Fibroblast of villous mesenchyme (primary cell): ENCODE data around the gene SF3A1. TPM values are rescaled to one million over a fixed set of nuclear protein-coding genes. Genes with fewer than 3 reads are reported as not detected.

ENCODE experiments used
- DNase-seq: peaks from one replicate; pipeline ENCODE4 v3.0.0-alpha.2; 2010; ENCODE audit warnings: low read depth
- H3K4me3 ChIP-seq: 2 replicates; pipeline ENCODE4 v1.5.1; 2011; ENCODE audit warnings: low read depth, mild to moderate bottlenecking, low read length
- CTCF ChIP-seq: IDR thresholded peaks from 2 replicates; pipeline ENCODE4 v1.5.1; 2012; ENCODE audit warnings: low read depth, mild to moderate bottlenecking, low read length; ENCODE audit not compliant: insufficient read depth
- total RNA-seq: library from RNA; depleted of rRNA; stranded (reverse); fragments of >200 nt; gene quantifications from 2 replicates; pipeline ENCODE4 v1.2.3, GENCODE V29; 2012

The SF3A1 gene
- total RNA-seq, 1 donor: 27.2 TPM

- no peak for DNase-seq
- H3K4me3 ChIP-seq: no peak overlapping the region
Observed at GRCh38 chr22:30393322-30393680, 36.6 kb upstream of the SF3A1 start.

GRCh38 chr22:30392661-30393321 lies 36.1 kb upstream of the SF3A1 start:
- no peak for DNase-seq
- no peak overlapping the region for H3K4me3 ChIP-seq
- no peak for TF ChIP-seq CTCF

More at GRCh38 chr22:30393322-30393680, 36.6 kb upstream of the SF3A1 start:
- no peak for TF ChIP-seq CTCF

- peak; percentile 81 for TF ChIP-seq CTCF
- peak; percentile 72 for DNase-seq
- H3K4me3 ChIP-seq: no peak overlapping the region
Observed at GRCh38 chr22:30390974-30391691, 34.4 kb upstream of the SF3A1 start.

- TF ChIP-seq CTCF: peak; percentile 81
Observed at GRCh38 chr22:30386960-30387827, 30.5 kb upstream of the SF3A1 start, which contains the start of gene RNF215. TSS of gene RNF215 (minus strand) at chr22:30387411. CDS start at chr22:30387313, 98 bp downstream.

GRCh38 chr22:30386608-30386959 lies 29.9 kb upstream of the SF3A1 start:
- no peak for TF ChIP-seq CTCF

More at GRCh38 chr22:30386960-30387827, 30.5 kb upstream of the SF3A1 start, which contains the start of gene RNF215:
- H3K4me3 ChIP-seq: peak within 1 kb of the TSS; percentile 70
- DNase-seq: peak; percentile 74

GRCh38 chr22:30385942-30386341 lies 29.2 kb upstream of the SF3A1 start:
- TF ChIP-seq CTCF: no peak
- no peak for DNase-seq
- H3K4me3 ChIP-seq: no peak overlapping the region

More at GRCh38 chr22:30386608-30386959, 29.9 kb upstream of the SF3A1 start:
- peak overlapping the region; percentile 70 for H3K4me3 ChIP-seq
- no peak for DNase-seq
